ENCODE measurements around the gene SGK1. TPM values are rescaled to one million over a fixed set of nuclear protein-coding genes. Genes with fewer than 3 reads are reported as not detected.

The SGK1 gene
- total and polyA plus RNA-seq, 10 of the 15 experiments (the other 5 are each of a cell fraction or from before 2014, with no cell fraction given): 0.62 to 5.1 (median 2.9) TPM

- TF ChIP-seq, protein P1, sequence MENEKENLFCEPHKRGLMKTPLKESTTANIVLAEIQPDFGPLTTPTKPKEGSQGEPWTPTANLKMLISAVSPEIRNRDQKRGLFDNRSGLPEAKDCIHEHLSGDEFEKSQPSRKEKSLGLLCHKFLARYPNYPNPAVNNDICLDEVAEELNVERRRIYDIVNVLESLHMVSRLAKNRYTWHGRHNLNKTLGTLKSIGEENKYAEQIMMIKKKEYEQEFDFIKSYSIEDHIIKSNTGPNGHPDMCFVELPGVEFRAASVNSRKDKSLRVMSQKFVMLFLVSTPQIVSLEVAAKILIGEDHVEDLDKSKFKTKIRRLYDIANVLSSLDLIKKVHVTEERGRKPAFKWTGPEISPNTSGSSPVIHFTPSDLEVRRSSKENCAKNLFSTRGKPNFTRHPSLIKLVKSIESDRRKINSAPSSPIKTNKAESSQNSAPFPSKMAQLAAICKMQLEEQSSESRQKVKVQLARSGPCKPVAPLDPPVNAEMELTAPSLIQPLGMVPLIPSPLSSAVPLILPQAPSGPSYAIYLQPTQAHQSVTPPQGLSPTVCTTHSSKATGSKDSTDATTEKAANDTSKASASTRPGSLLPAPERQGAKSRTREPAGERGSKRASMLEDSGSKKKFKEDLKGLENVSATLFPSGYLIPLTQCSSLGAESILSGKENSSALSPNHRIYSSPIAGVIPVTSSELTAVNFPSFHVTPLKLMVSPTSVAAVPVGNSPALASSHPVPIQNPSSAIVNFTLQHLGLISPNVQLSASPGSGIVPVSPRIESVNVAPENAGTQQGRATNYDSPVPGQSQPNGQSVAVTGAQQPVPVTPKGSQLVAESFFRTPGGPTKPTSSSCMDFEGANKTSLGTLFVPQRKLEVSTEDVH (IDR thresholded peaks at IDR 0.05; ENCODE audit: low read depth, partially characterized antibody): no peak
- TF ChIP-seq SIX5 (IDR thresholded peaks at IDR 0.05; ENCODE audit: low read depth, low read length, severe bottlenecking): no peak
- TF ChIP-seq MEF2A (IDR thresholded peaks at IDR 0.05; ENCODE audit: insufficient read depth, low read depth, low read length): no peak
- no peak for TF ChIP-seq POLR2AphosphoS2 (IDR thresholded peaks at IDR 0.05; ENCODE audit: low read depth, low read length)
- no peak for TF ChIP-seq SIN3A (IDR thresholded peaks at IDR 0.05; ENCODE audit: low read depth, low read length)
Measured at GRCh38 chr6:134185277-134185676, 132.6 kb downstream of the SGK1 start (continued).

GRCh38 chr6:134183844-134184243 is 134.1 kb downstream of the SGK1 start:
- H4K20me1 ChIP-seq (ENCODE audit: control insufficient read depth, insufficient read depth): no peaks in the 10 kb centered on the region
- DNase-seq (ENCODE audit: low read depth, low spot score): no peak
- ChIA-PET SMC1A (ENCODE audit: uncharacterized antibody, unreplicated experiment) (interaction anchor here (0.5 to 1.2 kb wide), 3 partner anchors 46 to 457 kb away, joined by 3 read pairs; no protein-coding TSS in a partner anchor), RAD21 (ENCODE audit: unreplicated experiment) (interaction anchor here (0.6 to 1.3 kb wide), 2 partner anchors 103 to 168 kb away, joined by 3 read pairs; no protein-coding TSS in a partner anchor), POLR2A (no interaction called here), CTCF (interaction anchor here (1.3 to 9.1 kb wide), 2 partner anchors 456 to 785 kb away, joined by 3 to 133 read pairs; no protein-coding TSS in a partner anchor)
- no peak overlapping the region for H3K4me3 ChIP-seq
- H3K4me1 ChIP-seq (ENCODE audit: control insufficient read depth, insufficient read depth, low read length): no peaks in the 10 kb centered on the region
- H3K27me3 ChIP-seq (replicated peaks in 1 of 2; ENCODE audit: control insufficient read depth in 2 of 2, insufficient read depth in 2 of 2, low read length in 1 of 2): no peaks in the 10 kb centered on the region
- no peak for ATAC-seq
- H3K36me3 ChIP-seq (ENCODE audit: control insufficient read depth in 2 of 2, insufficient read depth in 2 of 2, low read length in 1 of 2): no peaks in the 10 kb centered on the region
- no peak for FAIRE-seq
- intact Hi-C loops (cut with micrococcal nuclease; ENCODE audit: unreplicated experiment): no loop called here
- H3K4me2 ChIP-seq (ENCODE audit: control insufficient read depth, insufficient read depth): no peak overlapping the region
- H3K9ac ChIP-seq (ENCODE audit: control insufficient read depth, insufficient read depth, low read length): no peak overlapping the region
- H3K9me3 ChIP-seq (replicated peaks; ENCODE audit: control insufficient read depth, insufficient read depth, low read length): no peaks in the 10 kb centered on the region
- 61% methylated on average over 7 of the region's 7 CpGs for WGBS (ENCODE audit: insufficient coverage, insufficient replicate concordance, low lambda C conversion rate, missing lambda C conversion rate)
- in situ Hi-C loops (cut with MboI): no loop called here
- no peak overlapping the region for H2AFZ ChIP-seq (ENCODE audit: control insufficient read depth, low read depth, low read length)
- H3K27ac ChIP-seq (ENCODE audit: control insufficient read depth, insufficient read depth): no peak overlapping the region
- H3K79me2 ChIP-seq (ENCODE audit: control insufficient read depth, insufficient read depth, low read length): no peaks in the 10 kb centered on the region
- no TSS peak for BruUV-seq (replicated peaks)
- no peak for TF ChIP-seq CTCF (IDR thresholded peaks at IDR 0.05 in 2 of 3, conservative IDR thresholded peaks at IDR 0.05 in 1 of 3; ENCODE audit: control insufficient read depth in 2 of 3, extremely low read depth in 1 of 3, insufficient read depth in 1 of 3, low read depth in 3 of 3, low read length in 3 of 3)
- no peak for TF ChIP-seq ZBTB4 (CRISPR knock-in tag; IDR thresholded peaks at IDR 0.05)
- TF ChIP-seq YBX1 (IDR thresholded peaks at IDR 0.05): no peak
- TF ChIP-seq MYC (IDR thresholded peaks at IDR 0.05; ENCODE audit: insufficient read depth, insufficient read length, insufficient replicate concordance, low read length, severe bottlenecking): no peak
- TF ChIP-seq NKRF (conservative IDR thresholded peaks at IDR 0.05): no peak
- TF ChIP-seq EP300 (IDR thresholded peaks at IDR 0.05; ENCODE audit: borderline replicate concordance in 1 of 2, control insufficient read depth in 1 of 2, low read depth in 2 of 2, low read length in 2 of 2): no peak
- TF ChIP-seq MEF2A (IDR thresholded peaks at IDR 0.05; ENCODE audit: insufficient read depth, low read depth, low read length): no peak
